ENCODE measurements around the gene CYSTM1. TPM values are rescaled to one million over a fixed set of nuclear protein-coding genes. Genes with fewer than 3 reads are reported as not detected.

CYSTM1 gene
- total RNA-seq, 4 donors from 2014 or later: 304 to 593 (median 336) TPM

- Histone ChIP-seq H3K27ac (peak overlapping the region; percentile 87 to 93 (median 92)), H3K27me3 (no peaks in the 10 kb centered on the region), H3K4me3 (no peak overlapping the region), H3K9me3 (no peaks in the 10 kb centered on the region), H3K36me3 (peaks cover 0 to 5% of the 10 kb centered on the region in 2 donors), H3K4me1 (peaks cover 68 to 85% of the 10 kb centered on the region in 2 donors)
- in situ Hi-C loops (cut with MboI; ENCODE audit: low sequenced_read_pairs in 4 of 4) (loop anchor here in 1 of 4 donors (5.0 to 25.0 kb wide), 2 partner anchors 106 to 316 kb away; partner anchors contain the start of genes APBB3, SLC35A4 and SRA1), intact Hi-C loops (cut with DNase I; ENCODE audit: low total_unique reads) (loop anchor here (1.0 to 10.0 kb wide), 2 partner anchors 15 to 308 kb away; partner anchors contain the start of gene SRA1)
- DNase-seq (no peak), ATAC-seq (peak in 1 of 2 donors; percentile 12)
- TF ChIP-seq POLR2A (IDR thresholded peaks at IDR 0.05) (no peak), CTCF (IDR thresholded peaks at IDR 0.05 in 4 of 5, conservative IDR thresholded peaks at IDR 0.05 in 1 of 5) (no peak)
Measured at GRCh38 chr5:140246378-140247122, 71.6 kb downstream of the CYSTM1 start.

DNA sequence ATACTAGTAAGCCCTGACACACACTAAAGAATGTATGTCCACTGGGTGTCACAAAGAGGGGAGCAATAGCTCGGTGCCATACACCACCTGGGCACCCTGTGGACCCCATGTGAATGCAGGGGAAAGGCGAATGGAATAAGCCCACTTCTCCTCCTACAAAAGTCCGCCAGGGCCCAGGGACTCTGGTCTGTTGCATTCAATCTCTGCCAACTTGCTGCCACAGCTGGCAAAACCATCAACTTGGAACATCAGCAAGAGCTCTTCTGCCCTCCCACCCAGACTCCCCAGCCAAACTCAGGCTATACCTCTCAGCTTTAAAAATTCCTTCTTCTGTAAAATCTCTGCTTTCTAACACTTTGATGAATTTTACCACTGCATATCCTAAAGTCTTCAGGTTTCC is 73.4 kb downstream of the CYSTM1 start:
- ATAC-seq (no peak), DNase-seq (no peak)
- peaks cover 0 to 5% of the 10 kb centered on the region in 2 donors for H3K36me3 ChIP-seq
- no peak overlapping the region for H3K4me3 ChIP-seq
- H3K4me1 ChIP-seq: peaks cover 58 to 78% of the 10 kb centered on the region in 2 donors
- no peaks in the 10 kb centered on the region for H3K9me3 ChIP-seq
- H3K27me3 ChIP-seq: no peaks in the 10 kb centered on the region
- peak overlapping the region; percentile 87 to 93 (median 92) for H3K27ac ChIP-seq
- no peak for TF ChIP-seq CTCF (IDR thresholded peaks at IDR 0.05 in 4 of 5, conservative IDR thresholded peaks at IDR 0.05 in 1 of 5)
- no peak for TF ChIP-seq POLR2A (IDR thresholded peaks at IDR 0.05)
- in situ Hi-C loops (cut with MboI; ENCODE audit: low sequenced_read_pairs in 4 of 4): loop anchor here in 1 of 4 donors (5.0 to 25.0 kb wide), 2 partner anchors 104 to 314 kb away; partner anchors contain the start of genes APBB3, SLC35A4 and SRA1
- intact Hi-C loops (cut with DNase I; ENCODE audit: low total_unique reads): loop anchor here (10.0 kb wide), 1 partner anchor 306 kb away; the partner anchor contains the start of gene SRA1

DNA sequence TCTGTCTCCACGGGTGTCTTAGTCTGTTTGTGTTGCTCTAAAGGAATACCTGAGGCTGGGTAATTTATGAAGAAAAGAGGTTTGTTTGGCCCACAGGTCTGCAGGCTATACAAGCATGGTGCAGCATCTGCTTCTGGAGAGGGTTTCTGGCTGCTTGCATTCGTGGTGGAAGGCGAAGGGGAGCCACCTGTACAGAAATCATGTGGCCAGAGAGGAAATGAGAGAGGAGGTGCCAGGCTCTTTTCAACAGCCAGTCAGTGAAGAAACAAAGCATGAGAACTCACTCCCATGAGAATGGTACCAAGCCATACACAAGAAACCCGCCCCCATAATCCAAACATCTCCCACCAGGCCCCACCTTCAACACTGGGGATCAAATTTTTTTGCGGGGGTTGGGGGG is 74.5 kb downstream of the CYSTM1 start:
- Histone ChIP-seq H3K4me1 (peaks cover 49 to 74% of the 10 kb centered on the region in 2 donors), H3K36me3 (peaks cover 0 to 5% of the 10 kb centered on the region in 2 donors), H3K27ac (peak overlapping the region; percentile 50 to 93 (median 90)), H3K9me3 (no peaks in the 10 kb centered on the region), H3K4me3 (no peak overlapping the region), H3K27me3 (no peaks in the 10 kb centered on the region)
- in situ Hi-C loops (cut with MboI; ENCODE audit: low sequenced_read_pairs in 4 of 4) (loop anchor here in 1 of 4 donors (5.0 to 25.0 kb wide), 2 partner anchors 103 to 313 kb away; partner anchors contain the start of genes APBB3, SLC35A4 and SRA1), intact Hi-C loops (cut with DNase I; ENCODE audit: low total_unique reads) (loop anchor here (10.0 kb wide), 1 partner anchor 305 kb away; the partner anchor contains the start of gene SRA1)
- no peak for DNase-seq
- TF ChIP-seq CTCF (IDR thresholded peaks at IDR 0.05 in 4 of 5, conservative IDR thresholded peaks at IDR 0.05 in 1 of 5) (no peak), POLR2A (IDR thresholded peaks at IDR 0.05) (no peak)
- ATAC-seq: no peak

DNA sequence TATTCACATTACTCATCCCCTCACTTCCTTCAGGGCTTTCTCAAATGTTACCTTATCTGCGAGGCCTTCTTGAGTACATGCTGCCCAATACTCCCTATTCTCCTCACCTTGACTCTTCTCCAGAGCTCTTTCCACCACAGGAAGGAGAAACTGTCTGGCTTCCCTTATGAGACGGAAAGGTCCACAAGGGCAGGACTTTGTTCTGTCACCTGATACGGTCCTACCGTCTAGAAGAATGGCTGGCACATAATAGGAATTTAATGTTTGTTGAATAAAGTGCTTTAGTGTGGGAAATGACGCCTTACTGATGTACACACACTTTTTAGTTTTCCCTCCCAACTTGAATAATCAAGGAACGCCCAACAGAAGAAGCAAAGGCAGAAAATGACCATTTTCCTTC is 75.4 kb downstream of the CYSTM1 start:
- Histone ChIP-seq H3K9me3 (no peaks in the 10 kb centered on the region), H3K4me3 (no peak overlapping the region), H3K27ac (peak overlapping the region; percentile 50 to 93 (median 90)), H3K27me3 (no peaks in the 10 kb centered on the region), H3K36me3 (peaks cover 0 to 5% of the 10 kb centered on the region in 2 donors), H3K4me1 (peaks cover 40 to 70% of the 10 kb centered on the region in 2 donors)
- in situ Hi-C loops (cut with MboI; ENCODE audit: low sequenced_read_pairs in 4 of 4) (no loop called here), intact Hi-C loops (cut with DNase I; ENCODE audit: low total_unique reads) (no loop called here)
- TF ChIP-seq POLR2A (IDR thresholded peaks at IDR 0.05) (no peak), CTCF (IDR thresholded peaks at IDR 0.05 in 4 of 5, conservative IDR thresholded peaks at IDR 0.05 in 1 of 5) (no peak)
- no peak for DNase-seq
- ATAC-seq: no peak
